ENCODE measurements around the gene LDHAL6B.

The LDHAL6B gene

DNA sequence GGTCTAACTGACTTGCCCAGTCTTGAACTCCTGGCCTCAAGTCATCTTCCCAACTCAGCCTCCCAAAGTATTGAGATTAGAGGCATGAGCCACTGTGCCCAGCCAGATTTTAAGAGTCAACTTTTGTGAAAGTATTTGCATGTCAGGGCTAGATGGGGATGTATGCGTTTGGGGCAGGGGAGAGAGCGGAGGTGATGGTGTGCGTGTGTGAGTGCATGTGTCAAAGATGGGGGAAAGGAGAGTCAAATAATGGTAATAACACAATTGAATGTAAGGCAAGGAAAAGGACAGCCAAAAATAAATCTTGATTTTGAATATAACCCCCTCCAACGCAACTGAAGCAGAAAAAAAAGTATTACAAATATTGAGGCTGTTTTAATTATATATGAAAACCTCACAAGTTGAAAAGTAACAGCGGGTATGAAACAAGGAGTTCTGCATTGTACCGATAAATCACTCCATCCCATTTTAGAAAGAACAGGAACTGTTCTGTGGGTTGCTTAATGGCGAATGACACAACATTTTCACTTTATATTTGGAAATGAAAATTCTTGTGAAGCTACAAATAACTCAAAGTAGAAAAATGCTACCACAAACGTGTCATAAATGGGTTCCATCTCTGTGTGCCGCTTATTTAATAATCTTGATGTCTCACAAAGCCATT, 29.9 kb upstream of the LDHAL6B start:
- DNase-seq (ENCODE audit: insufficient read length, low spot score) = no peak
- no peak for FAIRE-seq

DNA sequence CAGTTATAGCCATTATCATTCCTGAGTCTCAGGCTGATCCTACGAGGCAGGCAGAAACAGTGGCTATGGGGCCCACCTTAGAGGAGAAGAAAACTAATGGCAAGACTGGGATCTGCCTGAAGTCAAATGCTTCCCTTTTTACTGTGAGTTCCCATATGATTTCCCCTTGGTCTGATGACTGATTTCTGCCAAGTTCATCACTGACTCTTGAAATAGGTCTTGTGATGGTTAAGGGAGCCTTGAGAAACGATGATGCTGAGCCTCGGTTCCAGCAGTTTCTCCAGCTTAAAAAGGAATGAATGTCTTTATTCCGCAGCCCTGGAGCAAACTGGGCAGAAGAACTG, 29.4 kb upstream of the LDHAL6B start:
- no peak for FAIRE-seq
- DNase-seq (ENCODE audit: insufficient read length, low spot score) = no peak

DNA sequence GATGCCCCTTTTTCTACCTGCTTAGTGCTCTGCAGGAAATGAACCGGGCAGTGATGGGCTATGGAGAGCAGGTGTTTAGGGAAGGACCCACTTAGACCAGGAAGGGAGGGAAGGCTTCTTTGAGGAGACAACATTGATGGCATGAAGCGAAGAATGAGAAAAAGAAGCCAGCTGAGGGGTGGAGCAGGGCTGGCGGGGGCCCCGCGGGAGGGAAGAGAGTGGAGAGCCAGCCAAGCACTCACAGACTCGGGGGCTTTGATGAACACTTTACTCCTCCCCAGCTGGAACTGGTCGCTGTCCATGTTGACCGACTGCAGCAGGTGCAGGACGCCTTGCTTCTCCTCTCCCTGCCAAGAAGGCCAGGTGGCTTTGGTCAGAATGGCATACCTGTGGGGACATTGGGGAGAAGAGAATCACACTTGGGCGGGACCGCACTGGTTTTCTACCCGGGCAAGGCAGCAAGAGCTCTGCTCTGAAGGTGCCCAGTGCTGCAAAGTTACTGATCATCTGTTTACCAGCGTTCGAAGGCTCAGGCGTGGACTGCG, 28.4 kb upstream of the LDHAL6B start:
- DNase-seq (ENCODE audit: insufficient read length, low spot score) (no peak), FAIRE-seq (no peak)

DNA sequence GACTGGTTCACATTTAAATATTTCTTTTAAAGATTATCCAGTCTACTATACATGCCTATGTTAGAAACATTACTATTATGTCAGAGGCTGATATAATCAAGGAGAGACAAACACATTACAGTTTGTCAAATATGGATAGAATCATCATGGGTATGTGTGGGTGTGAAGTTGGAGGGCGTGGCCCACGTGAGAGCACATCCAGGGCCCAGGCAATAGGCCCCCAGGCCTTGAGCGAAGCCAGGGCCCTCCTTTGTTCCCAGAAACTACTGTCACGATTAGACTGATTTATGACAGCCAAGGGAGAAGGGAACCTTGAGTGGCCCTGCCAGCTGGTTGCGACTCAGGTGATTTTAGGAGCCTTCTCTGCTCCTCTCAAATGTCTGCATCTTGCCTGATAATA, 26.9 kb upstream of the LDHAL6B start:
- DNase-seq (ENCODE audit: insufficient read length, low spot score) (no peak), FAIRE-seq (no peak)

DNA sequence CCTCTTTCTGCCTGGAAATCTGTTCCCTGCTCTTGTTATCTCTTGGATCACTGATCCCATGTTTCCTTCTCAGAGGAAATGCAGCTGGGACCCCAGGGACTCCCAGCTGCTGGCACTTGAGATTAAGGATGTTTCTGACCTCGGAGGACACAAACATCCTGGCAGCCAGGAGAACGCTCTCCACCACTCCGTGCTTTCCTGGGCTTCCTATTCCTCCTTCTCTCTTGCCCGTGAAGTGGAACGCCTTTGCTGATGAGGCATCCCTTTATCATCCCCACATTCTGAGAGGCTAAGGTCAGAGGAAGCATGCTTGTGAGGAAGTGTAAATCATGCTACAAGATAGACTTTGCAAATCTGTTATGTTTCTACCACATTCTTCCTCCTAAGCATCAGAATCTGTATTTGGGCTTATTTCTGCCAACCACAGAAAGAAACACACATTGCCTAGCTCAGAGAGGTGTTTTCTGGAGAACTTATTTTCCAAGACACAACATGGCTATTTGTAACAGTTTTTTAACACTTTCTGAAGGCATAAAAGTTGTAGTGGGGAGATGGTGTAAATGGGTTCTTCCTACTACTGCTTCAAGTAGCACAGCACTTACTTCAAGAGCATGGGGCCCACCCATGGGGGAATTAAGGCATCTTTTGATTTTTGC, 25.6 kb upstream of the LDHAL6B start:
- FAIRE-seq = no peak
- no peak for DNase-seq (ENCODE audit: insufficient read length, low spot score)

DNA sequence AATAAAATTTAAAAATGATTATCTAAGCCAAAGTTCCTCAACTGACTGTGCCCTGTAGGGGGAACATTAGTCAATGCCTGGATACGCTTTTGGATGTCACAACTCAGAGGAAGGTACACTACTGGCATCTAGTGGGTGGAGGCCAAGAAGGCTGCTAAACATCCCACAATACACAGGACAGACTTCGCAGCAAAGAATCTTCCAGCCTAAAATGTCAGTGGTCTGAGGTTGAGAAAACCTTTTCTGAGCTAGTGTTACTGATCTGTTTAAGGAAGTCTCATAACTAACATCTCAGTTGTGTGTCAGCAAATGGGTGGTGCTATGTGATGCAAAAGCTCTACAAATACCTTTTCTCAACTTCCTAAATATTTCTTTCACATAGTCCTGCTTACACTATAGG, 20.9 kb upstream of the LDHAL6B start:
- DNase-seq (ENCODE audit: insufficient read length, low spot score) (no peak), FAIRE-seq (no peak)

DNA sequence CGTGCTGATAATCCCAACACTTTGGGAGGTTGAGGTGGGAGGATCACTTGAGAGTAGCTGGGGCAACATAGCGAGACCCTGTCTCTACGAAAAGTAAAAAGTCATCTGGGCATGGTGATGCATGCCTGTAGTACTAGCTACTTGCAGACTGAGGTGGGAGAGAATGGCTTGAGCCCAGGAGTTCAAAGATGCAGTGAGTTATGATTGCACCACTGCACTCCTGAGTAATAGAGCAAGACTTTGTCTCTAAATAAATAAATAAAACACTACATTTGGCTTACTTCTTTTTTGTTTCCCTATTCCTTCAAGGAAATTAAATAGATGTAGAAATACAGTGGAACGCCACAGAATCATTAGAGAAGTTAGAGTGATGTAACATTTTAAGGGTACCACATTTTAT, 20.1 kb upstream of the LDHAL6B start:
- DNase-seq (ENCODE audit: insufficient read length, low spot score) (no peak), FAIRE-seq (no peak)

DNA sequence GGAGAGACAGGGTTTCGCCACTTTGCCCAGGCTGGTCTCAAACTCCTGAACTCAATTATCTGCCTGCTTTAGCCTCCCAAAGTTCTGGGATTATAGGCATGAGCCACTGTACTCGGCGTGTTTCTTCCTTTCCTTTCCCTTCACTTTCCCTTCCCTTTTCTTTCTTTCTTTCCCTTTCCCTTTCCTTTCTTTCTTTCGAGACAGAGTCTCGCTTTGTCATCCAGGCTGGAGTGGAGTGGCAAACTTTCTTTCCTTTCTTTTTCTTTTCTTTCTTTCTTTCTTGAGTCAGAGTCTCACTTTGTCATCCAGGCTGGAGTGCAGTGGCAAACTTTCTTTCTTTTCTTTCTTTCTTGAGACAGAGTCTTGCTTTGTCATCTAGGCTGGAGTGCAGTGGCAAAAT, 17.4 kb upstream of the LDHAL6B start:
- DNase-seq (ENCODE audit: insufficient read length, low spot score) = no peak
- no peak for FAIRE-seq

DNA sequence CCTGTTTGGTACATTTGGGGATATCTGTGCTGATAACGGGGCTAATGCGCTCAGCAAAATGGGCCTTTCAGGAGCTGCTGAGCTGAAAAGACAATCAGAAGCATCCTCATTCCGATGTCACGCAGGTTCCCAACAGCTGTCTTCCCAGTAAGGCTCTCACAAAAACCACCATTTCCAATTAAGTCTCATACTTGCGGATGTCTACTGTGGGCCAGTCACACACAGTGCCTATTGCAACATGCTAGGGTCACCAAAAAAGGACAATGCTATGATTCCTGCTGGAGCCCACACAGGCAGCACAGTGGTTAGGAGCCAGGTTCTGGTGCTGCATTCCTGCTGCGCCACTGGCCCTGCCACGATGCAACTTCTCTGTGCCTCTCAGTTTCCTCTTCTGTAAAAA, 16.4 kb upstream of the LDHAL6B start:
- DNase-seq (ENCODE audit: insufficient read length, low spot score) (no peak), FAIRE-seq (no peak)

DNA sequence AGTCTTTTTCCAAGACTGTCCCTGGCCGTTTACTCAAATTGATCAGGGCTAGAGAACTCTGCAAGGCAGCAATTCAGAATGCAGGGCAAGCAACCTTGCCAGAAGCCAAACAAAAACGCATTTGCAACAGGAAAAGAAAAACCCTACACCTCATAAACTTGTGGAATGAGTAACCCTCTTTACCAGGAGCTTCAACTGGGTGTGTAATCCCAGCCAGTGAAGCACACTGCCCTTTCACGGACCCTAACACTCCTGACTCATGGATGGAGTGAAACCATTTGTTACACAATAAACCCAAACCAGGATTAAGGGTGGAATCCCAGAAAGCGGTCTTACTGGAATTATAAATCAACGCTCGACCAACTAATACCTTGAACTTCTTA, 14.8 kb upstream of the LDHAL6B start:
- peak; percentile 73 for DNase-seq (ENCODE audit: insufficient read length, low spot score)
- FAIRE-seq = no peak

DNA sequence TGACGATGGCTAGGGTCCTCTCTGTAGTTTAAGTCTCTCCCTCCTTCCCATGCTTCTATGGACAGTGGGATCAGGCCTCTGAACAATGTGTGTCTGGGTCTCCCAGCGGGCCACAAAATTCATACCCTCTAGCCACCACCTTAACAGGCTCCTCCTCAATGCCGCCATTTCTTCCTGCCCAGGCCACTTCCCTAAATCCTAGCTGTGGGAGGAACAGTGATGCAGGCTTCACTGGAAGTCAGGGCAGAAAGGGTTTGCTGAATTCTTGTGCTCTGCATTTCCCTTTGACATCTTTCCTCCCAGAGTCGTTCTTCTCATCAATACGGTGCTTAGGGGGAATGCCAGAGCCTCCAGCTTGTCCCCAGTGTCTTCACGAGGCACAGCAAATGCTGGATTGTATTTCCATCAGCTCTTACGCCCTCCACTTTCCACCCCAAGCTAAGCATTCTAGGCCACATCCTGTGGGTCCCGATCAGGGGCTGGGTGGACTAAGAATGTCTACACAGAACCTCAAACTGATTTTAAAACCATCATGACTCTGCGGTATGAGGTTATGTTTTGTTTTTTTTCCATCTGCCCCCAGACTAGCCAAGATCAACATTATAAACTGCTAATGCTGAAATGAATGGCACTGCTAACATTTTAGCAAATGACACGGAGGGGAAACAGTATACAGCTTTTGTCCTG, 11.9 kb upstream of the LDHAL6B start:
- no peak for DNase-seq (ENCODE audit: insufficient read length, low spot score)
- FAIRE-seq = no peak

DNA sequence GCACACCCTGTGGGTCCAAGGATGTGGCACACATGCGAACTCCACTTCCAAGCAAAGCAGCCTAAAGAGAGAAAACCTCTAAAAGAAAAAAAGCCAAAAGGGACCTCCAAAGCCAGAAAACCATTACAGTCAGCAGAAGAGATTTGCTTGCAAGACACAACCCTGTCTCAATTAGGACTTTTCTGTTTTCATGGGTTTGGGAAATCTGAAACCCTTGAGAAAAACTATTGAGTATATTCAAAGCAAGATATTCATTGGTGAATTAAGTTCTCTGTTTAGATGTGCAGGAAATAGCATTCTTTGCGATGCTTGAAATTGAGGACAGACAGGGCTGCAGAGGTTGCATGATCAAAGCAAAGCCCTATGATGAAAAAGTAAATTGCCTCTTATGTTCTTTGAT, 10.2 kb upstream of the LDHAL6B start:
- no peak for FAIRE-seq
- no peak for DNase-seq (ENCODE audit: insufficient read length, low spot score)

DNA sequence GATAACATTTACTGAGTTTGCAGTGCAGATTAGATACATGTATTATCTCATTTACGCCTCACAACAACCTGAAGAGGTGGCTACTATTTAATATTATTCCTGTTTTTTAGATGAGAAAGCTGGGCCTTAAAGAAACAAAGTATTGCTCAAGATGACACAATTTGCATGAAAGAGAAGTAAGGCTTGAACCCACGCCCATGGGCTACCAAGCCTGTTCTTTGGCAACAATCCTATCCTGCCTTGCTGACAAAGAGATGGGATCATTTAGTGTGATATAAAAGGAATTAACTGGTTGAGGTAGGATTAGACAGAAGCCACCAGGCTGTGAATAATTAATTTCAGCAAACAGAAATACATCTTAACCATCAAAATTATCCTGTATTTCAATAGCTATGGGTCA, 9.2 kb upstream of the LDHAL6B start:
- DNase-seq (ENCODE audit: insufficient read length, low spot score) (no peak), FAIRE-seq (no peak)

DNA sequence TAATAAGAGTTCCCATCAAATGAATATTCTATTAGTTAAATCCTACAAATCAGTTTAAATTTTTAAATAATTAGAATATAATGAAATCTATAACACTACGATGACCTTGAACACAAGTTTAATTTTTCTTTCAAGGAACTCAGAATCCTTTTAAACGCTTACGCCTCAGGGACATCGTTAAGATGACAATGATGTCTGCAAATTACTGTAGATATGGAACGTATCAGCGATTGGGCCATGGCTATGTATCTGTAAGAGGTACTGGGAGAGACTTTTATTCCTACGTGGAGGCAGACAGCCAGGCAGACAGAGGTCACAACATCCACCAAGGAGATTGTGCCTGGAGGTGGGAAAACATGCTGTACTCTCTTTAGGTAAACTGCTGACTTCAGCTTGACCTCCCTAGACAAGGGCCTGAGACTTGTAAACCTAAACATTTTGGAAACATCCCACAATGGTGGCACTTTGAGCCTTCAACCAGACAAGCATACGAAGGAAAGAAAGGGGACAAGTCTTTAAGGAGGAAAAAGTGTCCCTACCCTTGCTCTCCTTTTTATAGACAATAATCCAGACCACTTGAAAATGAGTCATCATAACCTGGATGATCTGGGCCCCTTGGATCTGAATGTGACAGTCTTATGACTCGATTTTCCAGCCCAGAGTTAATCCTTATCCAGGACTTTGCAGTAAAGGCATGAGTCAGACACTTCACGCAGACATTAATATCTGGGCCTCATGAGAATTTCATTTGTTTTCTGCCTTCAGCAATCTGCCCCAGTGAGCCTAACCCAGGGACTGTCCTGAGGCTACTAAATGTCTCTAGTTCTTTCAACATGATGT, 6.8 kb upstream of the LDHAL6B start:
- FAIRE-seq (peak; percentile 20), DNase-seq (ENCODE audit: insufficient read length, low spot score) (peak; percentile 67)

DNA sequence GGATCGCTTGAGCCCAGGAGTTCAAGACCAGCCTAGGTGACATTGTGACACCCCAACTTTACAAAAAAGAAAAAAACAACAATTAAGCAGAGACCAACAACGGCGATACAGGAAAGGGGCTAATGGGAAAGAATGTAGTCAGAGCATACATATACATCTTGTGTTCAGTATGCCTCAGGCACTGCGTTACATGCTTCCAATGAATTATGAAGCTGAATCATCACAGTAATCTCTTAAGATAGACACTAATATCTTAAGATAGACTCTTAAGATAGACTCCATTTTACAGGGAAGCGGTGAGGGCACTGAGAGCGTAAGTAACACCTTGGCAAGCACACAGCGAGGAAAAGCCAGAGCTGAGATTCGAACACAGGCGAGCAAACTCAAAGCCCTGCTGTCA, 6.1 kb upstream of the LDHAL6B start:
- DNase-seq (ENCODE audit: insufficient read length, low spot score) = peak; percentile 29
- no peak for FAIRE-seq

DNA sequence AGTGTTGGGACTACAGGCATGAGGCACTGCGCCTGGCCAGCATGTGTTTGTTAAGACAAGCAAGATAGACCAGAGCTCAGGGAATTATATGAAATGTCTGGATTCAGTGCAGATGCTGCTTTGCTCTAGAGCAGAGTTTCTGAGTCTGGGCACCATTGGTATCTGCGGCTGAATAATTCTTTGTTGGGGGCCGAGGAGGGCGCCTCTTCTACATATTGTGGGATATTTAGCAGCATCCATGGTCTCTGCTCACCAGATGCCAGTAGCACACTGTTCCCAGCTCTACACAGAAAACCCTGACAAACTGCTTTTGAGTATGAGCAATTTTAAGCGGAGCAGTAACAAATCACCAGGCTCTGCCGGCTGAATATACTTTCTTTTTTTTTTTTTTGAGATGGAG, 3.6 kb upstream of the LDHAL6B start:
- DNase-seq (ENCODE audit: insufficient read length, low spot score) = no peak
- FAIRE-seq = no peak

DNA sequence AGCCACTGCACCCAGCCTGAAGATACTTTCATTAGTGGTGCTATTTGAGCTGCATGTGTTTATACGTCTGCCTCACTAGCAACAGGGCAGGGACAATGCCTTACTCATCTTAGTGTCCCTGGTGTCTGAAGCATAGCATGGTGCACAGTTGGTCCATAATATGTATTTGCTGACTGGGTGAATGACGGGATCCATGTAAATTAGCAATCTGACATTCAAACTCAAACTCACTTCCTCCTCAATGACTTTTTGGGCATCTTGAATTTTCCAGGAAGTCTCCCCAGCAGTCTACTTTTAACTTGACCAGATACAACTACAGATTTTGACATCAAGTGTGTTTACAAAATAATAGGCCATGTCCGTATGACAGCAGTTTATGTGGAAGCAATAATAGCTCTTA, 3.0 kb upstream of the LDHAL6B start:
- no peak for FAIRE-seq
- no peak for DNase-seq (ENCODE audit: insufficient read length, low spot score)

DNA sequence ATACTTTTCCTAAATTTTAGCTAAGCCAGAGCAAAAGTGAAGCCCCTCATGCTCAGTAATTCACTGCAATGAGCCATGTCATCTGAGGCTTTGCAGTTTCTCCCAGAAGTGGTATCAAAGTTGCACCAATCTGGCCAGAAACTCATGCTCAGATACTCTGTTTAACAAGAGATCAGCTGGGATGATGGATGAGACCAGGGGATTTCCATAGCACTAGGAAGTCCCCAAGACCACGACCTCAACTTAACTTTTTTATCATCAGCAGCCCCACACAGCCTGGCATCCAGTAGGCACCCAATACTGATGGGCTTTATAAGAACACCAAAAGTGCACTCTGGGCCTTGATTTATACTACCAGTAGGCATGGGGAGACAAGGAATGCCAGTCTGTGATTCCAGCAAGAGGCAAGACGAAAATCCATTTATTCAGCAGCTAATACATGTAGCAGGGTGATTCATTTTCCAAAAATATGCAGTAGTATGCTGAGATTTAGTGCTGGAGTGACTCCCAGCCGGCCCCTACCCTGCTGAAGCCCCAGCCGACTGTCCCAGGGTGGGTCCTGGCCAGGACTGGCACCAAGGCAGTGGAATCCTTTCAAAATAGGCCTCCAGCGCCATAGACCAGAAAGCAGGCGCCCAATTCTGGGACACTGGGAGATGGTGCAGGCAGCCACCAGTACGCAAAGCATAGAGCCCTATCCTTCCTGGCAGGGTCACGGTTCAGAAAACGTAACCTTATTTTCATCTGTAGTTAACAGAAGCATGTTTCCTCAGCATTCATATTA, 612 bp upstream of the LDHAL6B start:
- DNase-seq (ENCODE audit: insufficient read length, low spot score) (no peak), FAIRE-seq (no peak)

DNA sequence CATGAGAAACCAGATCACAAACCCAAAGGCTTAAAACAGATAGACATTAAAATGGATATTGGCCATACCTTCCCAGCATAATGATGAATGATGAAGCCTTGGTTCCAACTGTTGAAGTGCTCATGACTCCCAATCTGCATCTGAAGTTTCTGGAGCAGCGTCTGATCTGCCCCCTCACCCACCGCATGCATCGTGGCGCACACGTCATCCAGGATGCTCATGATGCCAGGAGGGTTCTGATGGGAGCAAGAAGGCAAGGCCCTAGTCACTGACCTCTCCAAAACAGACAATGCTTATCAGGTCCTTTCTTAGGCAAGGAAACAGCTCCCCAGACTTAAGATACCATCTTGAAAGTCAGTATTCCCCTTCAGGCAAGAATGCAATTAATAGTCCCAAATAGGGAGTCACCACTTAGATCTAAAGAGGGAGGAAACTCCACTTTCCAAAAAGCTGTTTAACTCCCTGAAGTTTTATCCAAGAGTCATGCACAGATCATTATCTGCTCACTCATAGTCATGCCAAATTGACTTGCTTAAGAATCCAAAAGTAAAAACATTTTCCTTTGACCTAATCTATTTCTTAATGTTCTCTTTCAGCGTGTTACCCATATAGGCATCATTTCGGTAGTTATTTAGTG, 2.1 kb downstream of the LDHAL6B start:
- FAIRE-seq (no peak), DNase-seq (ENCODE audit: insufficient read length, low spot score) (no peak)

DNA sequence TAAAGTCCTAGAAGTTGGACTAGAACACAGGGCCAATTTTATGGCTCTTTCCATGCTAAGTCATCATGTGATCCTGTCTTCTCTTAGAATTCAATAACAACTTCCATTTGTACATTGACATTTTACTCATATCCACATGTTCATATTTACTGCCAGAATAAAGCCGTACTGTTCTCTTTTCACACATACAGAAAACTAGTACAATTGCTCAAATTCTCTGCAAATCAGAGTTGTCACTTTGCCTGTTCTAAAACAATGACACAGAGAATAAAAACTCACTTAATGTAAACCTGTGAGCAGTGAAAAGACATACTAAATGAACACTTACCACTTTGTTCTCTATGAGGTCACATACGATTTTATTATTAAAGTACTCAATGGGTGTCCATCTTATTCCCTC, 3.5 kb downstream of the LDHAL6B start:
- FAIRE-seq (no peak), DNase-seq (ENCODE audit: insufficient read length, low spot score) (no peak)

Data from HTR-8/SVneo (cell line).